Stimulated activated CD4-positive, alpha-beta T cell treated with anti-CD3 and anti-CD28 coated beads, Interleukin-4, amount 100 ng/mL, for 1 hour (primary cell): ENCODE data around the gene DNAJB12.
A peak's percentile ranks its signal among the peaks of the same experiment; 100 is the strongest.
"Not testable (repeated sequence)": the region's sequence is repeated elsewhere in the genome, so short reads cannot be mapped to it uniquely, and the experiment has no call there.

ENCODE experiments used
- DNase-seq: peaks from one replicate; pipeline ENCODE4 v3.0.0-alpha.2; 2020

Gene DNAJB12

GRCh38 chr10:72330069-72330426 lies 24.7 kb downstream of the DNAJB12 start:
- no peak for DNase-seq

GRCh38 chr10:72329290-72330068 lies 25.2 kb downstream of the DNAJB12 start:
- no peak for DNase-seq

GRCh38 chr10:72328829-72329204 lies 25.9 kb downstream of the DNAJB12 start:
- DNase-seq, result no peak

- DNase-seq, result no peak
These were observed 26.5 kb downstream of the DNAJB12 start for GRCh38 chr10:72328045-72328828.

- peak; percentile 64 for DNase-seq
These were observed 27.8 kb downstream of the DNAJB12 start for GRCh38 chr10:72326665-72327603.

- DNase-seq, result not testable (repeated sequence)
These were observed 29.2 kb downstream of the DNAJB12 start for GRCh38 chr10:72325243-72326175.

- DNase-seq, result no peak
These were observed 30.9 kb downstream of the DNAJB12 start for GRCh38 chr10:72323771-72324191.

GRCh38 chr10:72323108-72323749 lies 31.5 kb downstream of the DNAJB12 start:
- no peak for DNase-seq

GRCh38 chr10:72322280-72323058 lies 32.2 kb downstream of the DNAJB12 start:
- DNase-seq, result peak; percentile 55

- no peak for DNase-seq
These were observed 32.8 kb downstream of the DNAJB12 start for GRCh38 chr10:72322030-72322279.

GRCh38 chr10:72321248-72322029 lies 33.3 kb downstream of the DNAJB12 start:
- DNase-seq, result no peak

GRCh38 chr10:72320676-72321247 lies 34.0 kb downstream of the DNAJB12 start:
- peak; percentile 69 for DNase-seq

GRCh38 chr10:72319416-72320254 lies 35.1 kb downstream of the DNAJB12 start:
- peak; percentile 89 for DNase-seq

GRCh38 chr10:72318418-72319262 lies 36.1 kb downstream of the DNAJB12 start:
- no peak for DNase-seq

GRCh38 chr10:72316748-72317435 lies 37.8 kb downstream of the DNAJB12 start:
- no peak for DNase-seq

- no peak for DNase-seq
These were observed 38.4 kb downstream of the DNAJB12 start for GRCh38 chr10:72316386-72316700.
